Upper lobe of right lung (tissue), 1 donor: ENCODE data around the gene KRTAP12-1. TPM values are rescaled to one million over a fixed set of nuclear protein-coding genes. Genes with fewer than 3 reads are reported as not detected.
A peak's percentile ranks its signal among the peaks of the same experiment; 100 is the strongest.
"Not testable (repeated sequence)": the region's sequence is repeated elsewhere in the genome, so short reads cannot be mapped to it uniquely, and the experiment has no call there.

Experiments
- ATAC-seq: fragments of 200-7000 bp; cut with Tn5 transposase; one replicate; pipeline ENCODE4 v1.9.1; 2020; ENCODE audit warnings: mild to moderate bottlenecking, moderate library complexity
- DNase-seq: peaks from one replicate; pipeline ENCODE4 v3.0.0-alpha.2; 2020
- H3K27ac ChIP-seq: fragments of 200-600 bp; one replicate; pipeline ENCODE4 v1.8.0; 2022
- H3K27me3 ChIP-seq: fragments of 200-600 bp; one replicate; pipeline ENCODE4 v1.8.0; 2022; ENCODE audit warnings: mild to moderate bottlenecking
- H3K36me3 ChIP-seq: fragments of 200-600 bp; one replicate; pipeline ENCODE4 v1.8.0; 2022
- H3K4me1 ChIP-seq: fragments of 200-600 bp; one replicate; pipeline ENCODE4 v1.8.0; 2022
- H3K4me3 ChIP-seq: fragments of 200-600 bp; one replicate; pipeline ENCODE4 v1.8.0; 2022; ENCODE audit warnings: mild to moderate bottlenecking
- H3K9me3 ChIP-seq: fragments of 200-600 bp; one replicate; pipeline ENCODE4 v1.8.0; 2022
- CTCF ChIP-seq: fragments of 200-600 bp; IDR thresholded peaks from one replicate; pipeline ENCODE4 v1.8.0; 2022; ENCODE audit warnings: antibody characterized with exemption
- intact Hi-C: fragments of 100-400 bp; cut with DNase I; formaldehyde crosslinking; loops from one replicate; pipeline ENCODE4 v1.11.0; 2022
- total RNA-seq: library from RNA; stranded (reverse); fragmentation: NEBNext Ultra II Directional; extraction: Animal tissue kit (Norgen Biotek cat#: 25700); gene quantifications from one replicate; pipeline ENCODE4 v1.2.1, GENCODE V29; 2021
- donor health status: DM: no; HTN: yes; CAD: no; lungs with severe emphysema.

Gene KRTAP12-1
- total RNA-seq, 1 donor from 2014 or later = not detected

DNA sequence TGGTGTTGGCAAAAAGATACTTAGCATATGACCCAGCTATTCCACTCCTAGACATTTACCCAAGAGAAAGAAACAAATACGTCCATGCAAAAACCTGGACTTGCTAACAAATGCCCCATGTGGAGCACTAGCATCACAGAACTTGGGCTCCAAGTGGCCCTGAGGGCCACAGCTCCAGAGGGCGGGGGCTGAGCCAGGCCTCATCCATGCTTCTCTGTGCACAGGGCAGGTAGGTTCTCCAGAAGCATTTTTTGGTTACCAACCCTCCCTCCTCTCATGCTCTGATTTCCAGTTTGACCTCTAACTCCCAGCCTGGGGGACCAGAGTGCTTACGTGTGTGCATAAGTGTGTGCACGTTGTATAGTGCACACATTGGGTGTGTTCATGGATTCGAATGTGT is 17.3 kb downstream of the KRTAP12-1 start:
- Histone ChIP-seq H3K4me1 (no peaks in the 10 kb centered on the region), H3K27ac (no peak overlapping the region), H3K27me3 (no peaks in the 10 kb centered on the region), H3K4me3 (no peak overlapping the region), H3K36me3 (no peaks in the 10 kb centered on the region), H3K9me3 (no peaks in the 10 kb centered on the region)
- intact Hi-C loops = no loop called here
- ATAC-seq (no peak), DNase-seq (no peak)
- TF ChIP-seq CTCF = no peak

GRCh38 chr21:44661567-44661966 is 20.4 kb downstream of the KRTAP12-1 start:
- ATAC-seq, H3K4me3 ChIP-seq, H3K36me3 ChIP-seq: not testable (repeated sequence)

GRCh38 chr21:44658913-44659595 is 22.9 kb downstream of the KRTAP12-1 start:
- Histone ChIP-seq H3K36me3 (no peaks in the 10 kb centered on the region), H3K4me1 (no peaks in the 10 kb centered on the region), H3K4me3 (no peak overlapping the region), H3K27ac (no peak overlapping the region), H3K27me3 (no peaks in the 10 kb centered on the region), H3K9me3 (peaks cover 5% of the 10 kb centered on the region)
- DNase-seq = no peak
- intact Hi-C loops = no loop called here
- ATAC-seq = peak; percentile 82
- no peak for TF ChIP-seq CTCF

More at GRCh38 chr21:44661567-44661966, 20.4 kb downstream of the KRTAP12-1 start:
- H3K27me3 ChIP-seq, H3K9me3 ChIP-seq, intact Hi-C loops, H3K27ac ChIP-seq, DNase-seq, H3K4me1 ChIP-seq: not testable (repeated sequence)

DNA sequence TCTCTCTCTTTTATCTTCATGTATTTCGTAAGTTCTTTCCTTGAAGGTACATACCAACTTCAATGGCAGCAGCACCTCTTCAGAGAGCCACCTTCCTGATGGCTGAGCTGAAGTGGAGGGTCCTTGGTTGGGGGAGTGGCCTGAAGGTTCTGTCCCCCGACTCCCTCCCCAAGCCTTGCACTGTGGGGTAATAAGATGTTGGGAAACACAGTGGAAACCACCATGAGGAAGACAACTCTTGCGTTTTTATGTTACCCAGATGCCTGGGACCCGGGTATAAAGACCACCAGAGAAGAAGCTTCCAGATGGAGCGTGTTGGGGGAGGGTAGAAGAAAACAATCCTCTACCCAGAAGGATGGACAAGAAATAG is 23.4 kb downstream of the KRTAP12-1 start:
- no peaks in the 10 kb centered on the region for H3K27me3 ChIP-seq
- H3K27ac ChIP-seq = no peak overlapping the region
- ATAC-seq (no peak), DNase-seq (no peak)
- intact Hi-C loops = no loop called here
- H3K36me3 ChIP-seq = no peaks in the 10 kb centered on the region
- no peaks in the 10 kb centered on the region for H3K4me1 ChIP-seq
- no peak for TF ChIP-seq CTCF
- no peak overlapping the region for H3K4me3 ChIP-seq
- H3K9me3 ChIP-seq = peaks cover 5% of the 10 kb centered on the region

DNA sequence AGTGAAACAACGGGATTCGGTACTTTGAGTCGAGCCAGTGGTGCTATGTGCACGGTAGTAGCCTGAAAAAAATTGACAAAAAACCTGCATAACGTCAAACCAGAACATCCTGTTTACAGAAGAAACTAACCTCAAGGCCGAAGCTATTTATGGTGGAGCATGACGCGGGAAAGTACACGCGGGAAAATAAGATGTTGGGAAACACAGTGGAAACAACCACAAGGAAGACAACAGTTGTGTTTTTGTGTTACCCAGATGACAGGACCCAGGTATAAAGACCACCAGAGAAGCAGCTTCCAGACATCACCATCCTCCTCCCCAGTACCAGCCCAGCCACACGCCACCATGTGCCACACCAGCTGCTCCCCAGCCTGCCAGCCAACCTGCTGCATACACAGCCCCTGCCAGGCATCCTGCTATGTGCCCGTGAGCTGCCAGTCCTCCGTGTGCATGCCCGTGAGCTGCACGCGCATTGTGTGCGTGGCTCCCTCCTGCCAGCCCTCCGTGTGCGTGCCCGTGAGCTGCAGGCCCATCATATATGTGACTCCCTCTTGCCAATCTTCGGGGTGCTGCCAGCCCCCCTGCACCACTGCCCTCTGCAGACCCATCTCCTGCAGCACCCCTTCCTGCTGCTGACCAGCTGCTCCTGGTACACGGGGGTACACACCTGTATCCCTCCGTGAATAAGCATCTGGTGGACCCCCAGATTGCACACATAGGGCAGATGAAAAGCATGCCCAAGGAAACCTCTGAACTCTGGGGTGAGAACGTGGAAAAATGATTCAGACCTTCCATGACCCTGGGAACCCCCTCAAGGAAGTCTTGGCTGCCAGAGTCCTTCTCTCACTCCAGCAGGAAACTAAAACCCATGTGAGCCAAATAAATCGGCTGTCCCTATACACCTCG is 24.1 kb downstream of the KRTAP12-1 start, which contains the start of gene KRTAP12-3:
KRTAP12-3 (plus strand) TSS at position 298 of the 906 bp plus-strand sequence; CDS start at position 346, 48 bp downstream.
- intact Hi-C loops = no loop called here
- Histone ChIP-seq H3K27ac (no peak within 1 kb of the TSS), H3K36me3 (no peaks in the 10 kb centered on the region), H3K9me3 (peaks cover 5% of the 10 kb centered on the region), H3K4me3 (no peak within 1 kb of the TSS), H3K27me3 (no peaks in the 10 kb centered on the region), H3K4me1 (no peaks in the 10 kb centered on the region)
- TF ChIP-seq CTCF = no peak
- DNase-seq = no peak
- no peak for ATAC-seq

DNA sequence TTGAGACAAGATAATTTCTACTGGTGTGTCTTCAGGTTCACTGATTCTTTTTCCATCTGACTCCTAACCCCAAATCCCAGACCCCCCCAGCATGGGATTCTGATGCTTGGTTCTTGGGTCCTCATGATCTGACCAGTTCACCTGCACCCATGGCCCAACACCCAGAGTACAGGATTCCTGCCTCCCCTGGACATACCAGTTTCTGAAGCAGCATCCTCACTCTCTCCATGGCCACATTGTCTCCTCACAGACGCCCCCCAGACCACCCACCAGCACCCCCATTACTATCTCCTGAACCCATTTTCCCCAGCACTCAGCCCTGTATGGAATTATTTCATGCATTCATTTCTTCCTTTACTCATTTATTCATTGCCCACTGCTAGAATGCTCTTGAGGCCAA is 25.1 kb downstream of the KRTAP12-1 start:
- Histone ChIP-seq H3K4me1 (no peaks in the 10 kb centered on the region), H3K27me3 (no peaks in the 10 kb centered on the region), H3K27ac (no peak overlapping the region), H3K4me3 (no peak overlapping the region), H3K9me3 (peaks cover 5% of the 10 kb centered on the region), H3K36me3 (no peaks in the 10 kb centered on the region)
- intact Hi-C loops = no loop called here
- ATAC-seq = no peak
- no peak for DNase-seq
- TF ChIP-seq CTCF = no peak
